GM19025 (cell line): Measurements from ENCODE around the gene HORMAD2.

ENCODE experiments used
- ATAC-seq: cut with Tn5 transposase; IDR thresholded peaks from one replicate; pipeline ENCODE4 v1.9.1; 2021; ENCODE audit warnings: mild to moderate bottlenecking, low read depth, moderate library complexity; ENCODE audit not compliant: unreplicated experiment

HORMAD2 gene

GRCh38 chr22:30079952-30080533 is at the start of gene HORMAD2:
Gene HORMAD2 (plus strand): TSS chr22:30080464. CDS start chr22:30093953, 13,489 bp downstream.
- ATAC-seq: no peak

DNA sequence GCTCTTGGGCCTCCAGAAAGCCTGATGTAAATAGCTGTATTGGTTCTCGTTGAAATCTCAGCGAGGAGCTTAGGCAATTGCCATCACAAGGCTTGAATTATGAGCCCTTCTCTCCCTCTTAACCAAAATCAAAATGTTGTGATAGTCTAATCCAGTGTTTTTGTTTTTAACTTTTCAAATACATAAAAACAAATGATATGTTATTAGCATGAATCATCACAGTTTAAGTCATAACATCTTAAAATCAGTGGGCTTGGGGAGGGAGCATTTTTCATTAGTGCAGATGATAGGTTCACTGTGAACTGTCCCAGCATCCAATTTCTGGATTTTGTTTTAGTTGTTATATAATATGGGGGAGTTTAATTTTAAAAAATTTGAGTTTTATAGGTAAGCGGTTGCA is 48.9 kb upstream of the HORMAD2 start:
- no peak for ATAC-seq

GRCh38 chr22:30031764-30032455 is 48.4 kb upstream of the HORMAD2 start:
- no peak for ATAC-seq

DNA sequence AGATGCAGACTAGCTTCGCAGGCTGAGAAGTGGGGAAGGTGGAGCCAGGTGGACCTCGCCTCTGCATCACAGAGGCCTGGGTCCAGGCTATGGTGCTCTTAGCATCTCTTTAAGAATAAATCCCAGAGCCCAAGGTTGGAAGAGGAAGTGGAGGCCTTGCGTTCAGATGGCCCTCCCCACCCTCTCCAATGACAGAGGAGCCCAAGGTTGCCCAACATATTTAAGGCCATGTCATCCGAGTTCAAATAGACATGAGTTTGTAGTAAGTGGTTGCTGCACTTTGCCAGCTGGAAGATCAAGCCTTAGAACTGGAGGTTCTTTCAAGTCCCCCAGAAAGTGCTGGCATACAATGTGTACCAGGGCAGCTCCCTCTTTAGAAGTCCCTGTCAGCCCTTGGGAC is 47.1 kb upstream of the HORMAD2 start:
- no peak for ATAC-seq

DNA sequence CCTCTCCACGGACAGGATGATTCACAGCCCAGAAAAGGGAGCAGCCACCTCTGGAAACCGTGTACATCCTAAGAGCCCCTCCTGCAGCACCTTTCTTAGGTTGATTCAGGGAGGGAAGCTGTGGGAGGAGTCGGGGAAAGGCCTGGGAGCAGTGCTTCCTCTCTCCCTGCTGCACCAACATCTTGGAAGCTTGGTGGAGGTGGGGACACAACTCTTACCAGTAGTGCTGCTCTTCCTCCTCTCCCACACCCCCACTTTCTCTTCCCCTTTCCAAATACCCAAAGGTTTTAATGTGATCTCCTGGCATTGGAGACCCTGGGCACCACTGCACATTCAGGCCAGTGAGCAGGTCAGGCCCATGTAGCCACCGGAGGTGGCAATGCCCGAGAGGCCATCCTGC is 46.4 kb upstream of the HORMAD2 start:
- no peak for ATAC-seq

GRCh38 chr22:30036656-30037055 is 43.6 kb upstream of the HORMAD2 start:
- no peak for ATAC-seq

DNA sequence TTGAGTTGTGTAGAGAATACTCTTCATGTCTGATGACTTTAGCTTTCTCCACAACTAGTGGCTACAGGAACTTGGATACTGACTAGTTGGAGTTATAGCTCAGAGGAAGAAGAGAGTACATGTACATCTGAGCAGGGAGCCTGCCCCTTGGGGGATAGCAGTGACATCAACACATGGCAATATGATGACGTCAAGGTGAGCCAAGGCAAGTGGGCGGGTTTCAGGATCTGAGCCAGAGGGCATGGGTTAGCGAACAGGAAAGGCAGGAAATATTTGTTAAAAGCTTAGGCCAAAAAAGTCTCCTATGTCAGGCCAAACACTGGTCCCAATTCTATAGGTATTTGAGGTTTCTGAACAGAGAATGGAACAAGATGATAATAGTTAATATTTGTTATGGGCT is 42.0 kb upstream of the HORMAD2 start:
- ATAC-seq: no peak

DNA sequence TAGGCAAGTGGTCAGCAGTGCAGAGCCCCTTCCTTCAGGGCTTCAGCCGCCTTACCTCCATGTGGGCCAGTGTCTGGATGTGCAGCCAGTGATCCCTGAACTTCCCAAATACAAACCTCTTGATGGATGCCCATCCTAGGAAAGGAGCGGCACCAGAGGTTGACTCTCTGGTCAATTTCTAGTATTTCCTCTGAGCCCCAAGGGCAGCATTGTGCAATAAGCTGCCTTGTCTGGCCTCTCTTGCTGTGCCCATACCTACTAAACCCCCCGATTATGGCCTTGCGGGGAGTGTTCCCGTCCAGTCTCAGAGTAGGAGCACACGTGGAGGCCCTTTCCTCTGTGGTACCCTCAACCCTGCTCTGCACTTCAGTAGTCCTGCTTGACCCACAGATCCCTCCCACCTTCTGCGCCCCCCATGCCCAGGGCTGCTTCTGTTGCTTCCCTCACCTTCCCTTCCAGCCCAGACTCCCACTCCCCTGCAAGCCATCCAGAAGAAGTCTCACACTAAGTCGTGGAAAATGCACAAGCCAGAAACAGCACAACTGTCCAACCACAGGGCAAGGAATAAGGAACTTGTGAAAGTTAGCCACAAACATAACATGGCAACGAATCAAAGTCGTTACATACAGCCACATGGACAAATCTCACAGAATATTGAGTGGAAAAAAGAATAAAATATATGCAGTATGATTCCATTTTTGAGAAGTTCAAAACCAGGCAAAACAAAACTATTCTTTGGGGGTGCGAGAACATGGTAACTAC is 39.6 kb upstream of the HORMAD2 start:
- no peak for ATAC-seq

- no peak for ATAC-seq
These were observed 38.8 kb upstream of the HORMAD2 start for GRCh38 chr22:30041475-30041874.

GRCh38 chr22:30041881-30042280 is 38.4 kb upstream of the HORMAD2 start:
- ATAC-seq: no peak

DNA sequence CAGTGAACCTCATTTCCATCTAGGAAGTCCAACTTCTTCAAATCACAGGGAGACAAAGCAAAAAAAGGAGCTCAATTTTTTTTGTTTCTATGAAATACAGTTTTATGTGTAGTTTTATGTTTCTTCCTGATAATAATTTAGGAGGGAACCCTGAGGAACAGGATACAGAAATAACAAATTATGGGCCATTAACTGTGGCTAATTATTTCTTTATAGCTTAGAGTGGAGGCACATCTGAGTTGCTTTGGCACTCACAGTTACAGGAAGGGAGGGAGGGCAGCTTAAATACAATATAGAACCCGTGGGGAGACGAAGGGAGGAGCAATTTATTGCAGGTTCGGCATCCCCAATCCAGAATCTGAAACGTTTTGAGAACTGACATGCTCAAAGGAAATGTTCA is 37.1 kb upstream of the HORMAD2 start:
- no peak for ATAC-seq

DNA sequence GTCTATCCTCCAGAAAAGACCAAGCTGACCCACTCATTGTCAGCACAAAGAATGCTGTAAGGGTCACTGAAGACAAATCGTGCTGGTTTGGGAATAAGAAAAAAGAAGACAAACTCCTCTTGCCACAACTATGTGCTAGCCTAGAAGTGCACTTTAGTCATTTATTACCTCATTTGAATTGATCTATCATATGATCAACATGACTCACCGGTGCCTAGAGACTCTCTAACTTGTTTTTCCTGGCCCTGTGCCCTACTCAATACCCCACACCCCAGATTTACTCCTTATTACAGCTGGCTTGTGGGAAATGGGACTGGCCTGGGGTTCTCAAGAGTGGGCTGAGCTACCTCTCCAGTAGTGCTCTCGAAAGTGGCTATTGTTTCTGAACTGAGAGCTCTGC is 35.9 kb upstream of the HORMAD2 start:
- ATAC-seq: no peak

- ATAC-seq: no peak
These were observed 35.3 kb upstream of the HORMAD2 start for GRCh38 chr22:30044881-30045493.

DNA sequence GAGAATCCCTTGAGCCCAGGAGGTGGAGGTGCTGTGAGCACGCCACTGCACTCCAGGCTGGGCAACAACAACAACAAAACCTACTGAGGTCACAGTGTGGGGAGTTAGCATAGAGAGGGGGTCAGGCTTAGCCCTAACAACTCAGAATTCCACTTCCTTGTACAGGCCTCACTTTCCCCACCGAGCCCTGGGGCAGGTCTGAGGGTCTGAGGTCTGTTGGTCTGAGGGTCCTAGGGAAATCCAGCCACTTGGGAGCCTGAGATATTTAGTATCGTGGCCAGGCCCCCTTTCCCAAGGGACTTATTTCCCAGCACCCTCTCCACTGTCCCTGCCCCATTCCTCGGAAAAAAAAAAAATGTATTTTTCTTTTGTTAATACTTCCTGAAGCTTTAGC is 34.8 kb upstream of the HORMAD2 start:
- no peak for ATAC-seq

DNA sequence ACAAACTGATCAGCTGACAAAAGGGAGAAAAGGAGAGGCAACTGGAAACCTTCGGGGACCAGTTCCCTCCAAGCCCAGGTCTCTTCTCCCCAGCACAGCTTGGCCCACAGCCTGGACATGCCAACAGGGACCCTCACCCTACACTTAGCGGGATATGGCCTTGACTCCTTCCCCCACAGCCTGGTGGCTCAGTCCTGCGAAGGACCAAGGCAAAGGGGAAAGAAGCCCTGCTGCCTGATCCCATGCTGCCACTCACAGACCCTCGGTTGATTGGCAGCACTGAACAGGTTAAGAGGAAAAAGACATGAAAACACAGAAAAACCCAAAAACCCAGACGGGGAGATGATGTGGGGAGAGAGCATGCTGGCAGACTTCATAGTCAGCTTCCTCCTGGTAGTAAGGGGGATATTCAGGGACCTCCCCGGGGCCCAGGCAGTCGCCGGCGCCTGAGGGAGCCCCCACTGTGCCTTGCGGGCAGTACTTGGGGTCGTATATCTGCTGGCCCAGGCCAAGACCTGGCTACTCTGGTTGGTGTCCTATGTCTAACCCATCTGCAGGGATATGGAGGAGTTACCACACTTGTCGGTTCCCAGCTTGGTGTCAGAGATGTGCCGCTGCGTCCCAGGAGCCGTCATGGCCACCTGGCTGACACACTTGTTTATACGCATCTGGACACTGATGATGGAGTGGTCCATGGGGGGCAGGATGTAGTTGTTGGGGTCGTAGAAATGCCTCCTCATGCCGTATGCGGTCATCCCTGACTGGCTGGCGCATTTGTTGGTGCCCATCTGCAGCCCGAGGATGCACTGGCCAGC is 34.2 kb upstream of the HORMAD2 start:
- ATAC-seq: no peak

DNA sequence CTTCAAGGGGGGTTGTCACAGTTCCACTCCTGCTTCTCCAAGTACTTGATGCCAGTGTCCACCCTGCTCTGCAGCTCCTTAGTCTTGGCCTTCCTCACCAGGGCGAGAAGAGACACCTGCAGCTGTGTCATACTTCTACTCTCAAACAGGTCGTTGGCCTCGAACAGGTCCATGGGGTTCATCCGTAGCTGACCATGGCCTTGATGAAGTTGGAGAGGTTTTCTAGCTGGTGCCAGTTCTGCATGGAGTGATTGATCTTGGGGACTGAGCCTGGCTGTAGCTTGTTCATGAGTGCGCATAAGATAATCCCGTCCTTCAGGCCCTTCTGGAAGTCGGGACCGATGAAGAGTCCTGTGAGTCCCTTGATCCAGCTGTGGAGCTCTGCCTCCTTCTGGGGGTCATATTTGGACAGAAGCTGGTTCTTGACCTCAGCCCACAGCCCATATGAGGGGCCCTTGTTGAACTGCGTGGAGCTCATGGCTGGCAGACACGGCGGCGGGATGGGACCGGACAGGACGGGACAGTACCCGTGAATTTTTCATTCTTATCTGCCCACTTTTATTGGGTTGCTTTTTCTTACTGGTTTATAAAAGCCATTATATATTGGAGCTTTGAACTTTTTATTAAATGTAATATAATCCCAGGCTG is 33.4 kb upstream of the HORMAD2 start:
- no peak for ATAC-seq

GRCh38 chr22:30047364-30047738 is 32.9 kb upstream of the HORMAD2 start:
- no peak for ATAC-seq

- no peak for ATAC-seq
These were observed 31.6 kb upstream of the HORMAD2 start for GRCh38 chr22:30048681-30049080.

DNA sequence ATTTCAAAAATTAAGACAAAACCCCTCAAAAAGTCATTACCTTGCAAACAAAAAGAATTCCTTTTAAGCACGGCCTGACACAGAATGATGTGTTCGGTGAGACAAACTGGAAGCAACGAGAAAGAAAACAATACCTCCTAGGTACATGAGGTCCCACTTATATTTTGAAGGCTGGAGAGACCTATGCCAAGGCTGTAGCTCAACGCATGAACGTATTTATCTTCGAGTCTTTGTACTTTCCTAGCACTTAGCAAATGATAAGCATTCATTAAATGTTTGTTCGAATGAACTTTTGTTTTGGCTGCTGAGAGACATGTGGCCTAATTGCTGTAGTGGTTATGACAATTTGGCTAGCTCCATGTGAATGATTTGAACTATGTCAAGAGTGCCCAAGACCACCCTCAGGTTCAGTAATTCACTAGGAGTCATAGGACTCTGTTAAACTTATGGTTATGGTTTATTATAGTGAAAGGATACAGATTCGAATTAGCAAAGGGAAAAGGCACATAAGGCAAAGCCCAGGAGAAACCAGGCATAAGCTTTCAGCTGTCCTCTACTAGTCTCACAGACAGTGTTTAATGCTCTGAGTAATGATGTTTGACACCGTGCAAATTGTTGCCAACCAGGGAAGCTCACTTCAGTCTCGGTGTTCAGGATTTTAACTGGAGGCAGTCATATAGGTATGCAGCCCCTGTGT is 26.0 kb upstream of the HORMAD2 start:
- ATAC-seq: no peak

GRCh38 chr22:30054764-30055069 is 25.5 kb upstream of the HORMAD2 start:
- ATAC-seq: no peak
